MM.1S (cell line): ENCODE data around the gene KCNIP3.

ENCODE experiments used
- CTCF ChIP-seq: fragments of 300-600 bp; sonication (generic); IDR thresholded peaks from 2 replicates; pipeline ENCODE4 v1.5.1; 2016; ENCODE audit warnings: antibody characterized with exemption, low read length, mixed read lengths
- EZH2 ChIP-seq: fragments of 300-600 bp; sonication (generic); optimal IDR thresholded peaks from 2 replicates; pipeline ENCODE3; 2017; ENCODE audit warnings: low read depth, mild to moderate bottlenecking, antibody characterized with exemption, low read length, mixed read lengths
- EZH2phosphoT487 ChIP-seq: fragments of 300-600 bp; sonication (generic); IDR thresholded peaks from 2 replicates; pipeline ENCODE4 v1.6.1; 2018; ENCODE audit warnings: antibody characterized with exemption, low read length

- no peak for TF ChIP-seq CTCF
- no peak for TF ChIP-seq EZH2phosphoT487
- no peak for TF ChIP-seq EZH2
Measured at GRCh38 chr2:95320986-95321767, 24.0 kb downstream of the KCNIP3 start.
